ENCODE data around the gene PUDP.

DNA sequence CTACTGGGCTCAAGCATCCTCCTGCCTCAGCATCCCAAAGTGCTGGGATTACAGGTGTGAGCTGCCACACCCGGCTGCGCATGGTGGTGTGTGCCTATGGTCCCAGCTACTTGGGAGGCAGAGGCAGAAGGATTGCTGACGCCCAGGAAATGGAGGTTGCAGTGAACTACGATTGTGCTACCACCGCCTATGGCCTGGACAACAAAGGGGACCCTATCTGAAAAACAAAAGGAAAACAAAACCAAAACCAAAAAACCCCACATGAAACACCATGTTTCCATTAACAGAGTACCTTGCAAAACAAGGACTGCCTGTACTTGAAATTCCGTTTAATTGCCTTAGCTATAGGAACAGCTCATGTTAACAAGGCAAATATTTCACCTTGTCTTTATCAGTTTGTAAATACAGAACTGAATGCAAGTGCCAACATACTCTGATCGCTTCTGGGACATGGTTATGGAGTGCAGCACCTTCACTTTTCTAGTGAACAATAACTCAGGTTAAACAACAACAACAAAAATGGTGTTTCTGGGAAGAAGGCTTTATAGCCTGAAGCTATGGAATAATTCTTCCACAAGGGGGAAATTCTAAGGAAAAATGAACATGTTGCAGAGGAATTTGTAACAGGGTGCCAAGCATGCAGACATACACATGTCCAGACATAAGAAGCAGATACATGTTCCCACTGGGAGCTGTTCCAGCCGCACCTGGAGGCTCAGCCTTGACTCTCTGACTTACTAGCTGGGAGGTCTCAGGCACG lies 73.6 kb downstream of the PUDP start:
- TF ChIP-seq POLR2AphosphoS5 (IDR thresholded peaks at IDR 0.05; ENCODE audit: low read depth, low read length) = no peak
- TF ChIP-seq POLR2A (IDR thresholded peaks at IDR 0.05; ENCODE audit: low read depth, low read length) = no peak

Data from GM12892 (cell line).